HG03558 (cell line): ENCODE measurements around the gene ADGRG7.

Experiments used
- ATAC-seq: cut with Tn5 transposase; IDR thresholded peaks from one replicate; pipeline ENCODE4 v1.9.1; 2021; ENCODE audit warnings: moderate number of reproducible peaks; ENCODE audit not compliant: unreplicated experiment; ENCODE audit errors: extremely low read depth

Gene ADGRG7

DNA sequence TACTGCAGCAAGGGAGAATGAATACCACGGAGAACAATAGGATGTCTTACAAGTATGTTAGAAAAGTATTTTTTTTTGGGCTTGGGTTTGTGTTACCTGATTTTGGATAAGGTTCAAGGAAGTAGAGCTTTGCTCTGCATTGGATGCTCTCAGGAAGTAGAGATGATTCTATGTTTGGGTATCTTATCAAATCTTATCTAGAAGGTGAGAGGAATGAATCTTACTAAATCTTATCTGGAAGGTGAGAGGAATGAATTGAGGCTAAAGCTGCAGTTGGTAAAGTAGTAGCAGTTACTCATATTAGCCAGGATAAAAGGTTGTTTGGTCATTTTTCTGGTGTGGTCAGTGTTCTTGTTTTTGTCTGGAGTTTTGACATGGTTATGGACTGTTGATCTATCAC, 117.3 kb downstream of the ADGRG7 start:
- no peak for ATAC-seq

DNA sequence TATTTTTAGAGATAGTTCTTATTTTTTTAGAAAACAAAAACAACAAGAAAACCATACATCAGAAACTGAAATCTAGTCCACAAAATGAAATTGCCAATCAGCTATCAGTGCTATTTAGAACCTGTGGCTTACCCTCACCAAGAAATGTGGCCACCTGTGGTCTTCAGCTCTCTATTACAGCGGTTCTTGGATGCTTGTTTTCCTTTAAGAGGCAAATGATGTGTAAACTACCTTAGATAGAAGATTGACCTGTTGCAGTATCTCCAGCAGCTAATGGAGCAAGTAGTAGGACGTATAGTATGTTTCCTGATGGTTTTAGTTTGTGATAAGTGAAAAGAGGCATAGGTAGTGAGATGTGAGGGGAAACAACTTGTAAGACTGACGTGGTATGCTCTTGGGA, 121.1 kb downstream of the ADGRG7 start:
- ATAC-seq: no peak

DNA sequence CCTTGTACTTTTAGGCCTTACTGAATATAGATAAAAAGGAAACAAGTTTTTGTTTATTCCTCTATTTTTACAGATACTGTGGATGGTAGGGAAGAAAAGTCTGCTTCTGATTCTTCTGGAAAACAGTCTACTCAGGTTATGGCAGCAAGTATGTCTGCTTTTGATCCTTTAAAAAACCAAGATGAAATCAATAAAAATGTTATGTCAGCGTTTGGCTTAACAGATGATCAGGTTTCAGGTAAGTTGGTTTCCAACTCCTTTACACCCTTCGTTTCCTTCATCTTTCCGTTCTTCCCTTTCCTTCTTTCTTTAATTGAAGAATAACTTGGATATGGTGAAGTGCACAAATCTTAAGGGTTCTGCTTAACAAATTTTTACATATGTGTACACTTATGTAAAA, 123.0 kb downstream of the ADGRG7 start:
- ATAC-seq: no peak

DNA sequence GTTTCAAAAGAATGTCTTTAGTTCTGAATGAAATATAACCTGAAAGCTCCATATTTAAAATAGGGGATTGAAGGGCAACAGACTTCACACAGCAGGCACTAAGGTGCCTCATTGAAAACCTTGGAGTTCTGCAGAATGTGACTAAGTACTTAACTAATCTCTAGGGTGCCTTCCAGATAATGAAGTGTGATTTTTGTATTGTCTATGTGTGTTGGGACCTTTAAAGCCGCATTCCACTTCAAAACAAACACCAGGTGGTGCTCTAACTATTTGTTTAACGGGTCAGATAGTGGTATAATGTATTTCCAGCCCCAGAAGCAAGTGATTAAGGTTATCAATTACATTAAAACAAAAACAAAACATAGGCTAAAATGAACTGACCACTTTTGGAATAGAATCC, 127.9 kb downstream of the ADGRG7 start:
- ATAC-seq: no peak

DNA sequence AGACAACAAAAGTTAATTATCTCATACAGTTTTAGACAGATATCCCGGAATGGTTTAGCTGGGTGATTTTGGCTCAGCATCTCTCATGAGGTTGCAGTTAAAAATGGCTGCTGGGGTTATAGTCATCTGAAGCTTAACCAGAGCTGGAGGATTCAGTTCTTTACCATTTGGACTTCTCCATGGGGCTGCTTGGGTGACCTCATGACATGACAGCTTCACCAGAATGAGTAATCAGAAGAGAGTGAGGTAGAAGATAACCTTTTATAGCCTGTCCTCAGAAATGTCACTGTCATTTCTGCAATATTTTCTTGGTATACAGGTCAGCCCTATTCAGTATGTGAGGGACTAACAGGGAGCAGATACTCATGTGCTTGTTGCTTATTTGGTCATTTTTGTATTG, 130.8 kb downstream of the ADGRG7 start:
- no peak for ATAC-seq

DNA sequence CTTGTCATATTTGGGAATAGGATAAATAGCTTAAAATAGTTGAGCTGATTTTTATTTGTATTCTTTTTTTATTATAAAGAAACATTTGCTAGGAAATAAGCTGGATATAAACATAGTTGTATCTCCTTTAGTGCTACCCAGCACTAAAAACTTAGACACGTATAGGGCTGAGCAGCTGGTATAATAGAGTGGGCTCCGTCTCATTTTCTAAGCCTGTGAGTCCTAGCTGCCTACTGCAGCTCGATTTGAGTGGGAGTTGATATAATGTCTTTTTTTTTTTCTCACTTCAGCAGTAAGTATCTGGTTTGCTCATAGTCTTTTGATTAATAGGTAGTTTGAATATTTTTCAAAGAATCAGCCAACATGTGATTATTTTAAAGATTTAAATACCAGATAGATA, 134.1 kb downstream of the ADGRG7 start:
- ATAC-seq: no peak

DNA sequence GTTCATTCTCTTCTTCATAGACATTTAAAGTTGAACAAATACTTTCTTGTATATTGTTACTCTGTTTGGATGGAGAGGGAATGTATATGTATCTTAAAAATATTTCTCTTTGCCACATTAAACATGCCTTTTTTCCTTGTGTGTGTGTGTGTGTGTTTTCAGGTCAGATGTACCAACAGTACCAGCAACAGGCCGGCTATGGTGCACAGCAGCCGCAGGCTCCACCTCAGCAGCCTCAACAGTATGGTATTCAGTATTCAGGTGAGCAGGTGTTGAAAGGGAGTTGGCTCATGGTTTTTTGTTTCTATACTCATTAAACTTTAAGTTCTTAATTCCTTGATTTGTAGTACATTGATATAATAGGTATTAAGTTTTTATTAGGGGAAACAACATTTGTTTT, 135.3 kb downstream of the ADGRG7 start:
- no peak for ATAC-seq
